Body of pancreas (tissue), 4 donors: ENCODE data around the gene GABRG3. TPM values are rescaled to one million over a fixed set of nuclear protein-coding genes. Genes with fewer than 3 reads are reported as not detected.

Source experiments
- ATAC-seq: fragments of 150-250 bp; one replicate; pipeline ENCODE4 v1.9.1; 2016
- DNase-seq, 4 donors: peaks; one replicate each; pipeline ENCODE4 v3.0.0-alpha.2; 2019
- H3K27ac ChIP-seq, 4 donors: fragments of 200-600 bp; sonication (generic); 1 replicate in 3 of 4; 2 replicates in 1 of 4; pipeline versions ENCODE4 v1.5.1 to v1.6.1; 2016 to 2019; ENCODE audit warnings: mild to moderate bottlenecking in 1 of 4, mixed read lengths in 1 of 4, moderate library complexity in 1 of 4
- H3K27me3 ChIP-seq, 2 donors: fragments of 200-600 bp; sonication (generic); one replicate each; pipeline ENCODE4 v1.6.0; 2016; ENCODE audit warnings: mild to moderate bottlenecking in 1 of 2
- H3K36me3 ChIP-seq, 2 donors: fragments of 200-600 bp; sonication (generic); replicated peaks in 1 of 2; 2 replicates each; pipeline ENCODE4 v1.5.1; 2016; ENCODE audit warnings: low read depth in 2 of 2; ENCODE audit not compliant: insufficient read depth in 1 of 2
- H3K4me1 ChIP-seq: fragments of 200-600 bp; sonication (generic); one replicate; pipeline ENCODE4 v1.6.0; 2016
- H3K4me3 ChIP-seq, 2 donors: fragments of 200-600 bp; sonication (generic); 1 replicate in 1 of 2; 2 replicates in 1 of 2; pipeline ENCODE4 v1.5.1; 2016 to 2019
- H3K9me3 ChIP-seq, 3 donors: fragments of 200-600 bp; sonication (generic); 1 replicate in 2 of 3; 2 replicates in 1 of 3; pipeline ENCODE4 v1.5.1; 2016
- POLR2A ChIP-seq, 3 donors: fragments of 450-650 bp; IDR thresholded peaks; one replicate each; pipeline ENCODE4 v1.6.1; 2016; ENCODE audit warnings: antibody characterized with exemption in 3 of 3, mild to moderate bottlenecking in 2 of 3
- WGBS, 2 donors: methylation state at CpG; one replicate each; pipeline ENCODE4 v1.1.5; 2017; 5-methylcytosine and 5-hydroxymethylcytosine counted together
- intact Hi-C: fragments of 100-400 bp; cut with DNase I; formaldehyde crosslinking; loops from one replicate; pipeline ENCODE4 v1.15.1; 2023
- total RNA-seq, 2 donors: library from RNA; depleted of rRNA; stranded (reverse); fragments of >200 nt; gene quantifications; one replicate each; pipeline ENCODE4 v1.1.0, GENCODE V29; 2016
- TF ChIP-seq, protein P1 (sequence below), 7 experiments: fragments of 450-650 bp in 4 of 7; fragments of 200-600 bp in 3 of 7; sonication (generic) in 3 of 7; IDR thresholded peaks; one replicate each; pipeline ENCODE4 v1.5.1; 2016 to 2019; ENCODE audit warnings: antibody characterized with exemption in 7 of 7

Gene GABRG3
- total RNA-seq, 2 donors from 2014 or later = not detected

DNA sequence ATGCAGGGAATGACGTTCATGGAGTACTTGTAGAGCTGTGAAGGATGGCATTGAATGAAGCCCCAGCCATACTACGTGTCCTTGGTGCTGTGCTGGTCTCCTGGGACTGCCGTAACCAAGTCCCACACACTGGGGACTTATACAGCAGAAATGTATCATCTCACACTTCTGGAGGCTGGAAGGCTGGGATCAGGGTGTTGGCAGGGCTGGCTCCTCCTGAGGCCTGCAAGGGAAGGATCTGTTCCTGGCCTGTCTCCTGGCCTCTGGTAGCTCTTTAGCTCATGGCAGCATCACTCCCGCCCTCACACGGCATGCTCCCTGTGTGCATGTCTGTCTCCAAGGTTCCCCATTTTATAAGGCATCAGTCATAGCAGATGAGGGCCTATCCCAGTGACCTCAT is 29.5 kb upstream of the GABRG3 start:
- H3K9me3 ChIP-seq = no peaks in the 10 kb centered on the region
- intact Hi-C loops = no loop called here
- WGBS, 2 donors = 58 to 61% methylated on average over 5 of the region's 5 CpGs
- H3K27me3 ChIP-seq = no peaks in the 10 kb centered on the region
- H3K4me1 ChIP-seq = no peaks in the 10 kb centered on the region
- DNase-seq = no peak
- ATAC-seq = no peak
- TF ChIP-seq, protein P1, sequence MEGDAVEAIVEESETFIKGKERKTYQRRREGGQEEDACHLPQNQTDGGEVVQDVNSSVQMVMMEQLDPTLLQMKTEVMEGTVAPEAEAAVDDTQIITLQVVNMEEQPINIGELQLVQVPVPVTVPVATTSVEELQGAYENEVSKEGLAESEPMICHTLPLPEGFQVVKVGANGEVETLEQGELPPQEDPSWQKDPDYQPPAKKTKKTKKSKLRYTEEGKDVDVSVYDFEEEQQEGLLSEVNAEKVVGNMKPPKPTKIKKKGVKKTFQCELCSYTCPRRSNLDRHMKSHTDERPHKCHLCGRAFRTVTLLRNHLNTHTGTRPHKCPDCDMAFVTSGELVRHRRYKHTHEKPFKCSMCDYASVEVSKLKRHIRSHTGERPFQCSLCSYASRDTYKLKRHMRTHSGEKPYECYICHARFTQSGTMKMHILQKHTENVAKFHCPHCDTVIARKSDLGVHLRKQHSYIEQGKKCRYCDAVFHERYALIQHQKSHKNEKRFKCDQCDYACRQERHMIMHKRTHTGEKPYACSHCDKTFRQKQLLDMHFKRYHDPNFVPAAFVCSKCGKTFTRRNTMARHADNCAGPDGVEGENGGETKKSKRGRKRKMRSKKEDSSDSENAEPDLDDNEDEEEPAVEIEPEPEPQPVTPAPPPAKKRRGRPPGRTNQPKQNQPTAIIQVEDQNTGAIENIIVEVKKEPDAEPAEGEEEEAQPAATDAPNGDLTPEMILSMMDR (IDR thresholded peaks at IDR 0.05) = no peak
- TF ChIP-seq POLR2A (IDR thresholded peaks at IDR 0.05) = no peak
- no peak overlapping the region for H3K27ac ChIP-seq
- H3K4me3 ChIP-seq = no peak overlapping the region
- H3K36me3 ChIP-seq = no peaks in the 10 kb centered on the region

DNA sequence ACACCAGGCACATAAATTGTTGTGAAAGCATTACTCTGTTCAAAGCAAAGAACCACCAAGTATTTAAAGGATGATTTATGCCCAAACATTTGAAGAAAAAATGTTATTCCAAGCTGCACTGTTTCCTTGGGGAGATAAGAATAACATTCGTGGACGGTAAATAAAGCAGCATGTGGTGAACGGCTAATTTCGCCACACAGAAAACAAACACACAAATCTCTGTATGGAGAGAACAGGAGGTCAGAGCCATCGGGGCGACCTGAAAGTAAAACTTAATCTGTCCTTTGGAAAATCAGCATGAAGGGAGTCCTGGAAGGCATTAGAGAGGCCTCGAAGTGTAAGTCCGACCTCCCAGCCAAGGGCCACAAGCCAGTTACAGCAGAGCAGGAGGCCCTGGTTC is 27.1 kb upstream of the GABRG3 start:
- H3K9me3 ChIP-seq = no peaks in the 10 kb centered on the region
- H3K4me3 ChIP-seq = no peak overlapping the region
- H3K27me3 ChIP-seq = no peaks in the 10 kb centered on the region
- no peak for ATAC-seq
- TF ChIP-seq, protein P1 (IDR thresholded peaks at IDR 0.05) = no peak
- TF ChIP-seq POLR2A (IDR thresholded peaks at IDR 0.05) = no peak
- no peaks in the 10 kb centered on the region for H3K36me3 ChIP-seq
- intact Hi-C loops = no loop called here
- H3K27ac ChIP-seq = no peak overlapping the region
- no peak for DNase-seq
- no peaks in the 10 kb centered on the region for H3K4me1 ChIP-seq
- 25 to 28% methylated on average over 8 of the region's 8 CpGs for WGBS, 2 donors

DNA sequence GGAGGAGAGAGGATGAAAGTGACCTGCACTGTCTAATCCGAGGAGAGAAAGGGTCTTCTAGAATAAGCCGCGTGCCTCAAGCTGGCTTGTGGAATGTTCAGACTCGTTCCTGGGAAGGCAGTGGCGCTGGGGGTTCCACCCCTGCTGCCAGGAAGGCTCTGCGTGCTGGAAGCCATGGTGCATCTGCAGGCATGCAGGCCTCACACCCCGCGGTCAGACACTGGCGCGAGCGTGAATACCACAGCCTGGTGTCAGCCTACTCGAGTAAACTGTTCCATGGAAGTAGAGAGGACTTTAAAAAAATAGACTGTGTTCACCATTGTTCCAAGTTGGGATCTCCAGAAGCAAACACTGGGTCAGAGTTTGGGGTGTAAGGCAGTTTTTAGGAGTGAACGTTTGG is 25.9 kb upstream of the GABRG3 start:
- Histone ChIP-seq H3K27me3 (no peaks in the 10 kb centered on the region), H3K4me1 (no peaks in the 10 kb centered on the region), H3K36me3 (no peaks in the 10 kb centered on the region), H3K27ac (no peak overlapping the region), H3K4me3 (no peak overlapping the region), H3K9me3 (no peaks in the 10 kb centered on the region)
- intact Hi-C loops = no loop called here
- 67 to 68% methylated on average over 12 to 13 of the region's 13 CpGs for WGBS, 2 donors
- TF ChIP-seq POLR2A (IDR thresholded peaks at IDR 0.05) = no peak
- TF ChIP-seq, protein P1 (IDR thresholded peaks at IDR 0.05) = no peak
- no peak for DNase-seq
- ATAC-seq = no peak

DNA sequence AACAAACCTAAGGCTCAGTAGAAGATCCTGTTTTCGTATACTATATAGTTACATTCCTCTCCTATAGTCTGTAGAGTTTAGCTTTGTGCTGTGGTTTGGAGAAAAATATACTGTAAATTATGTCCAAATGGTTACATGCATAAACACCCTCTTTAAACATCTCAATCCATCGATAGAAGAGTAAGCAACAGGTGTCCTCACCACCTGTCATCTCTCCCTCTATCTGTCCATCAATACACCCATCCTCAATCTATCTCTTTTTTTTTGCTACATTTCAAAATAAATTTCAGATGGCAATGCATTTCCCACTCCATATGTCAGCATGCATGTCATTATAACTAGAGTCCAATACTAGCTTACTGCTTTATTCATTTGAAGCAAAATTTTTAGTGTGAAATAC is 21.0 kb upstream of the GABRG3 start:
- H3K9me3 ChIP-seq = peaks cover 0 to 10% (median 0%) of the 10 kb centered on the region in 3 donors
- no peak for ATAC-seq
- DNase-seq = no peak
- 39 to 54% methylated on average over 2 of the region's 2 CpGs for WGBS, 2 donors
- H3K27ac ChIP-seq = no peak overlapping the region
- TF ChIP-seq, protein P1 (IDR thresholded peaks at IDR 0.05) = no peak
- TF ChIP-seq POLR2A (IDR thresholded peaks at IDR 0.05) = no peak
- H3K36me3 ChIP-seq = no peaks in the 10 kb centered on the region
- no peaks in the 10 kb centered on the region for H3K4me1 ChIP-seq
- H3K27me3 ChIP-seq = no peaks in the 10 kb centered on the region
- H3K4me3 ChIP-seq = no peak overlapping the region
- intact Hi-C loops = no loop called here

DNA sequence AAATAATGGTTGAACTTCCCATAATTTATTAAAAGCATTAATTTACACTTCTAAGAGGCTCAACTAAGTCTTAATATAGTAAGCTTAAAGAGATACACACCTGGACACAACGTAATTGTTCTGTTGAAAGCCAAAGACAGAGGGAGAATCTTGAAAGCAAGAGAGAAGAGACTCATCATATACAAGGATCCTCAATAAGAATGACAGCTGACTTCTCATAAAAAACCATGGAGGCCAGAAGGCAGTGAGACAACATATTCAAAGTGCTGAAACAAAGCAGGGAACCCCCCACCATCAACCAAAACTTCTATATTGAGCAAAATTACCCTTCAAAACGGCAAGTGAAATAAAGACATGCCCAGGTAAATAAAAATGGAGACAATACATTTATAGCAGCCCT is 16.6 kb upstream of the GABRG3 start:
- H3K27me3 ChIP-seq = no peaks in the 10 kb centered on the region
- H3K9me3 ChIP-seq = peaks cover 0 to 10% (median 0%) of the 10 kb centered on the region in 3 donors
- no peaks in the 10 kb centered on the region for H3K4me1 ChIP-seq
- ATAC-seq (no peak), DNase-seq (no peak)
- intact Hi-C loops = no loop called here
- WGBS, 2 donors = 33 to 37% methylated on average over 2 of the region's 2 CpGs
- no peak overlapping the region for H3K27ac ChIP-seq
- no peaks in the 10 kb centered on the region for H3K36me3 ChIP-seq
- no peak overlapping the region for H3K4me3 ChIP-seq
- no peak for TF ChIP-seq POLR2A (IDR thresholded peaks at IDR 0.05)
- TF ChIP-seq, protein P1 (IDR thresholded peaks at IDR 0.05) = no peak
